NCI-H524 treated with DMSO at 0.1 percent for 48 hours (cell line): ENCODE results near the gene DRC7.

Experiments used
- DNase-seq: peaks from one replicate; lab custom pipeline; 2025; lab: John Stamatoyannopoulos, UW

The DRC7 gene

DNA sequence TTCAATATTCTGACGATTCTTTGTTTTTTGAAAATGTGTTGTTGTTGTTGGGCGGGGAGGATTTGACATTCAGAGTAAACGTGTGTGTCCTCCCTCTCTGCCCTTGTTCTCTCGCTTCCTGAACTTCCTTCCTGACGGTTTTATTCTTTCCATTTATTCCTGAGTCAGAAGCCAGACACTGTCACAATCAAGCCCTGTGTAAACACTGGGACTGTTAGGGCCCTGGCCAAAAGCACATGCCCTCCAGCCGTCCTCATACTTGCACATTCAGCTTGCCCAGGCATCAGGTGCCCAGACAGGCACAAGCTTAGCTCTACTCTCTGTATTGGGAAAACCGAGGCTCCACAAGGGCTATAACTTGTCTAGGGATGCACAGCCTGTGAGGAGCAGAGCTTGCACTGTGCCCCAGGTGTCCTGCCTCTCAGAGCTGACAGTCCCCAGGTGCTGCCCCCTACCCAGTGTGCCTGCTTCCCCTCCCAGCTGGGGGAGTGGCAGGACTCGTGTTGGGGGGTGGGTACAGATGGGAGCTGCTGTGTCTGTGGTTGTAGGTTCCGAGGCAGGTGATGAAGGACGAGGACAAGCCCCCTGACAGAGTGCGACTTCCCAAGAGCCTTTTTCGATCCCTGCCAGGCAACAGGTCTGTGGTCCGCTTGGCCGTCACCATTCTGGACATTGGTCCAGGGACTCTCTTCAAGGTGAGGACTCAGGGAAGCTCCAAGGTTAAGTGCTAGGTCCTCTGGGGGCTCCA is 16.8 kb upstream of the DRC7 start:
- no peak for DNase-seq

DNA sequence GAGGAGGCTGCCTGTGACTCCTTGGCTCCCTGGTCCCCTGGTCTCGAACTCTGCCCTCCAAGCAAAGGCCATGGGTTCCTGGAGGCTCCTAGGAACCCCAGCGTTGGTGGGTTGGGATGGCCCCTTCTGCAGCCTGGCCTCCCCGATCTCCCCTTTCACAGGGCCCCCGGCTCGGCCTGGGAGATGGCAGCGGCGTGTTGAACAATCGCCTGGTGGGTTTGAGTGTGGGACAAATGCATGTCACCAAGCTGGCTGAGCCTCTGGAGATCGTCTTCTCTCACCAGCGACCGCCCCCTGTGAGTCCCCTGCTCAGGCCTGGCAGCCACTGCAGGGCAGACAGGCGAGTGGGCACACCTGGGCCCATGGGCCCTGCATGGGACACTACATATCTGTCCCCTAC is 15.6 kb upstream of the DRC7 start:
- no peak for DNase-seq

DNA sequence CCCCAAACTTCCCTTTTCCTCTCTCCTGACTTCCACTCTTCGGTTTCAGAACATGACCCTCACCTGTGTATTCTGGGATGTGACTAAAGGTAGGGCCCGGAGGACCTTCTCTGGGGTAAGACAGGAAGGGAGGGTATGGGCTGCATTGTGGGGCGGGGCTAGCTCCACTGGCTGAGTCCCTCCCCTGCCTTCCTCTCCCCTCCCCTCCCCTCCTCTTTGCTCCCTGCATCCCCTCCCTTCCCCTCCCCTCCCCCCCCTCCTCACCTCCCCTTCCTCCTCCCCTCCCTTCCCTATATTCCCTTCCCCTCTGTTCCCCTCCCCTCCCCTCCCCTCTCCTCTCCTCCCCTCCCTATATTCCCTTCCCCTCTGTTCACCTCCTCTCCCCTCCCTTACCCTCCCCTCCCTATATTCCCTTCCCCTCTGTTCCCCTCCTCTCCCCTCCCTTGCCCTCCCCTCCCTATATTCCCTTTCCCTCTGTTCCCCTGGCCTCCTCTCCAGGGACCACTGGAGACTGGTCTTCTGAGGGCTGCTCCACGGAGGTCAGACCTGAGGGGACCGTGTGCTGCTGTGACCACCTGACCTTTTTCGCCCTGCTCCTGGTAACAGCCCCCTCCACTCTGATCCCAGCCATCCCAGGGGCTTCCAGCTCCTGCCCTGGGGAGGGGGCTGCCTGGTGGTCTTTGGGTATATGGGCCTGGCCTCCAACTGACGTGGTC is 14.7 kb upstream of the DRC7 start:
- DNase-seq = no peak

- DNase-seq = no peak
These were observed 13.7 kb upstream of the DRC7 start for GRCh38 chr16:57680842-57681375.

GRCh38 chr16:57681950-57682728 is 12.5 kb upstream of the DRC7 start:
- DNase-seq = no peak

DNA sequence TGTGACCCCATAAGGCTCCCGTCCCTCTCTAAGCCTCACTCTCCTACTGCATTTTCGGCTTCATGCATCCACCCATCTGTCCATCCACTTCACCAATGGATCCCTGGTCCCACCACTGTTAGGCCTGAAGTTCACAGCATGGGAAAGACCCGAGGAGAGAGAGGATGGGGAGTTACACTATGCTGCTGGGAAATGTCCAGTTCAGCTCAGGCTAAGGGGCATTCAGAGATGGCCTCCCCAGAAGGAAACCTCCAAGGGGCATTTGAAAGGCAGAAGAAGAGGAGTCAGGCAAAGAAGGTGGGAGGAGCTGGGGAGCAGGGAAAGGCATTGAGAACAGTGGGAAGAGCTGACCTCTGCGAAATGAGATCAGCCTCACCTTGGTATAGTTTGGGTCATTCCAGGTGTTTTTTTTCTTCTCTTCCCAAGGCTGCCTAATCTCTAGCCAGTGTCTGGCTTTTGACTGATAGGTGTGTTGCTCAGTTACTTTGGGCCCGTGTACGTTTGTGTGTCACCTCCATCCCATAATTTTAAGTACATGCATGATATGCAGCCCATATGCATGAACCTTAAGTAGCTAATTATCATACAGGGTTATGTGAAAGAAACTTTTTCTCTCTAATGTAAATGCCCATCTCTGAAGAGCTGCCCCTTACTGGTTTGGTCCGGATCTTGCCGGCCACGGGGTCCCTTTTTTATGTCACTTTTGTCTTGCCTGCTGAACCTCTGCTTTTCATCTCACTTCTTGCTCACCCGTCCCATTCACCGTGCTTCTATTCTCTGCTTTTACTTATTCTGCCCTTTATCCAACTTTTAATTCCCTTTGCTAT is 11.6 kb upstream of the DRC7 start:
- no peak for DNase-seq

GRCh38 chr16:57683636-57684545 is 10.7 kb upstream of the DRC7 start:
- no peak for DNase-seq

- DNase-seq = no peak
These were observed 9.8 kb upstream of the DRC7 start for GRCh38 chr16:57684626-57685358.

DNA sequence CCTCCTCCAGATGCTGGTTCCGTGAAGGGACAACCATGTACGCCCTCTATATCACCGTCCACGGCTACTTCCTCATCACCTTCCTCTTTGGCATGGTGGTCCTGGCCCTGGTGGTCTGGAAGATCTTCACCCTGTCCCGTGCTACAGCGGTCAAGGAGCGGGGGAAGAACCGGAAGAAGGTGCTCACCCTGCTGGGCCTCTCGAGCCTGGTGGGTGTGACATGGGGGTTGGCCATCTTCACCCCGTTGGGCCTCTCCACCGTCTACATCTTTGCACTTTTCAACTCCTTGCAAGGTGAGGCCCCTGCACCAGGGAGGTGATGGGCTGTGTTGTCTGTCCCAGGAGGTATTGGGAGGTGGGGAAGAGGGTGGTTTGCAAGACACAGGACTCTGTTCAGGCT is 9.0 kb upstream of the DRC7 start:
- no peak for DNase-seq

DNA sequence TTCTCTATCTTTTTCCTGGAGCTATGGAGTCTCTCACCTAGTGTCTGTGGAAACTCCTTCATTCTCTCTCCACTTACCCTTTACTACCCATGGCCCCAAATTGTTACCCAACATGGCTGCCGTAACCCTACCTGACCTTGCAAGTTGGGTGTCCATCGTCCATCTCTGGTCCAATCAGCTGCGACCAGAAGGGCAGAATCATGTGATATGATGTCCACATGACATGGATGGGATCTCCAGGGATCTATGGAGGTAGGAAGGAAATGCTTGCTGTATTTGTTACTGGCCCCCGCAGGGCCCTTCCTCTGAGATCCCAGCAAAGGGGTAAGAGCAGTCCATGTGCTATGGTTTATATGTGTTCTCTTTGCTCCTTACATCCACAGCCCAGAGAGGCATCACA is 8.0 kb upstream of the DRC7 start:
- DNase-seq = no peak

DNA sequence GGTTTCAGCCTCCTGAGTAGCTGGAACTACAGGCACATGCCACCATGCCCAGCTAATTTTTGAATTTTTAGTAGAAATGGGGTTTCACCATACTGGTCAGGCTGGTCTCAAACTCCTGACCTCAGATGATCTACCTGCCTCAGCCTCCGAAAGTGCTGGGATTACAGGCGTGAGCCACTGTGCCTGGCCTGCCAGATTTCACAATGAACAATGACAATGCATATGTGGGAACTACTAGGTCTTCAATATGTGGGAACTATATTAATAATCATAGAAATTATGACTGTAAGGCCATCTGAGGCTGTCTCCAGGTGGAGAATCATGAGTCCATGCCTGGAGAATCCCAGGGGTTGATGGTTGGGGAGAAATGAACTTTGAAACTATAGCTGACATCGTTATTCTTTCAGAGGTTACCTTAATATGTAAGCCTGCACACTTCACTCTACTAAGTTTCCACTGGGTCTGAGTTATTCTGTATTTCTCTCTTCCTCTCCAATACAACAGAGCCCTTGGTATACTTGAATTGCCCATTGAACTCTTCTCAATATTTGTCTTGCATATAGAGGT is 7.2 kb upstream of the DRC7 start:
- no peak for DNase-seq

GRCh38 chr16:57688487-57688986 is 6.1 kb upstream of the DRC7 start:
- no peak for DNase-seq

DNA sequence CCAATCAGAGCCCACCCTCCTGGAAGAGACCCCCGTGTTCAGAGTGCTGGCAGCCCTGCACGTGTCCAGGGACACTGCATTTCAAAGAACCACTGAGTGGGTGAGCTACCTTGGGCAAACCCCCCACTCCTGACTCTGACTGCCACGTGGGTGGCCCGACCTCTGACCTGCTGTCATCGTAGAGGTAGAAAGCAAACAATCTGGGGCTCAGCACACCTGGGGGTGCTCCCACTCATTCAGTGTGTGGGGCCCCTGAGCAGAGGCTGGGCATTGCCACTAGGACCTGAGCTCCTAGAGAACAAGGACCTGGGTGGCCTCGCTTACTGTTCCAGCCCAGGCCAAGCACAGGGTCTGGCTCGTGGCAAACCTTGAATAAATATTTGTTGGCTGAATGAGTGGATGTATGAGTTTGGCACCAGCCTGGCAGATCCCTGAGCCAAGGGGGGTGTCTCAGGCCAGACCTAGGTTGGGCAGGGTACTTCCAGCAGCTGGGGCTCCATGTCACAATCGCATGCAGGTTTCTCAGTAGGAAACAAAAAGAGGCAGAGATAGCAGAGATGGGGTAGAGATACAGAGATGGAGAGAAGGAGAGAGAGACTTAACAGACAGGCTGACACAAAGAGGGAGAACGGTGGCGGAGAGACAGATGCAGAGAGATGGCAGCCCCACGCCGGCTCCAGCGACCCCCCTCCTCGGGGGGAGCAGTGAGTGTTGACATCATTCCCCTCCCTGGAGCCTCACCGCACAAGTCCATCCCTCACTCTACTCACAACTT is 5.4 kb upstream of the DRC7 start:
- no peak for DNase-seq

GRCh38 chr16:57689762-57690558 is 4.6 kb upstream of the DRC7 start:
- DNase-seq = no peak

GRCh38 chr16:57690782-57691471 is 3.7 kb upstream of the DRC7 start:
- no peak for DNase-seq

DNA sequence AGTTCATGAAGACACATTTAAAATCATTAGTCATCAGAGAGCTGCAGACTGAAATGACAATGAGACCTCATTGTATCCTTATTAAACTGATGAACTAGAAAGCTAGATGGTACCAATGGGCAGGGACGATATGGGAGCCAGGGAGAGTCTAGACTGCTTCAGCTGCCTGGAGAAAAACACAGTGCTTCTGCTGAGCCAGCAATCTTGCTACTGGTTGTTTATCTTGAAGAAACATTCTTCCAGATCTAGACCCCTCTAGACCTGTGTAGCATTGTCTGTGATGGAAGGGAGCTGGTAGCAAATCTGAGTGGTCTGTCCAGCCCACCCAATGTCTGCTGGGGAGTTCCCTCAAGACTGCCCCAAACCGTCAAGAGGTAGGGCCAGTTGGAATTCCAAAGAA is 2.0 kb upstream of the DRC7 start:
- DNase-seq = no peak

DNA sequence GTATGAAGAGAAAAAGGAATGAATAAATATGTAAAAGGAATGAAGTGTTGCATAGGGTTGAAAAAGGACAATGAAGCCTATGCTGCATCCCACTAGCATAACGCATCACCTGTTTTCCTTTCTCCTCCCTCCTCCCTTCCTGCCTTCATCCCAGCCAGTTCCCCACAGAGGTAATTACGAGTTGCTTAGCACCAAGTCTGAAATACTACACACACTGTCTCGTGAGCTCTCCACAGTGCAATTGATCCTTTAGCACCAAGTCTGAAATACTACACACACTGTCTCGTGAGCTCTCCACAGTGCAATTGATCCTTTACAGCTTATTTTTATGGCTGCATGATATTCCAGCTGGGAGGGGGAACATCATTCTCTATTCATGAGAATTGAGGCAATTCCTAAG is 1.1 kb upstream of the DRC7 start:
- no peak for DNase-seq
